HCT116 (cell line): ENCODE data around the gene NUP50. TPM values are rescaled to one million over a fixed set of nuclear protein-coding genes. Genes with fewer than 3 reads are reported as not detected.

Source experiments
- ATAC-seq: fragments of 200-7000 bp; cut with Tn5 transposase; 2 replicates; pipeline ENCODE4 v1.9.1; 2020; ENCODE audit warnings: mild to moderate bottlenecking, moderate library complexity
- BruUV-seq: library from RNA; stranded (reverse); fragments of 400-500 nt; replicated peaks from 2 replicates; lab custom pipeline; 2021; lab: Mats Ljungman, UMichigan
- CTCF ChIA-PET: fragments of 300-600 bp; sonication (Branson Sonifier 250); formaldehyde crosslinking; loops from one replicate; lab custom pipeline; 2021; ENCODE audit warnings: antibody characterized with exemption; lab: Charles Lee
- POLR2A ChIA-PET: fragments of 300-600, 350-600 bp; sonication (Branson Sonifier 250); formaldehyde crosslinking; loops from one replicate; lab custom pipeline; 2021; ENCODE audit warnings: antibody characterized with exemption; lab: Charles Lee
- RAD21 ChIA-PET, 2 experiments: fragments of 300-600 bp; sonication (Branson Sonifier 250); formaldehyde crosslinking; loops; one replicate each; lab custom pipeline; 2023; ENCODE audit warnings: low total read pairs in 2 of 2; ENCODE audit not compliant: uncharacterized antibody in 2 of 2, unreplicated experiment in 2 of 2, low non-redundant PET in 1 of 2; lab: Charles Lee
- DNase-seq: peaks from one replicate; pipeline ENCODE4 v3.0.0-alpha.2; 2010; ENCODE audit warnings: low read depth, low spot score
- H2AFZ ChIP-seq: fragments of 200-600 bp; shearing (Covaris generic), sonication (generic); 2 replicates; pipeline ENCODE4 v1.6.1; 2017; ENCODE audit warnings: low read depth, mixed run types, mixed read lengths, antibody characterized with exemption, low read length; ENCODE audit not compliant: poor library complexity, severe bottlenecking
- H3K27ac ChIP-seq: 2 replicates; pipeline ENCODE4 v1.5.1; 2012; ENCODE audit warnings: low read depth, low read length
- H3K27me3 ChIP-seq: fragments of 200-600 bp; sonication (generic); 2 replicates; pipeline ENCODE4 v1.6.1; 2016; ENCODE audit warnings: mixed run types, low read length, mixed read lengths; ENCODE audit not compliant: insufficient read depth
- H3K36me3 ChIP-seq, 2 experiments: fragments of 200-500 bp in 1 of 2; fragments of 200-600 bp in 1 of 2; sonication (Bioruptor generic) in 1 of 2; sonication (generic) in 1 of 2; 2 replicates each; pipeline versions ENCODE4 v1.5.1 to v1.6.1; 2014 to 2016; ENCODE audit warnings: low read length in 2 of 2, inconsistent platforms in 1 of 2, mixed read lengths in 1 of 2, mixed run types in 1 of 2; ENCODE audit not compliant: insufficient read depth in 2 of 2, control insufficient read depth in 1 of 2
- H3K4me1 ChIP-seq, 2 experiments: fragments of 200-600 bp in 1 of 2; sonication (generic) in 1 of 2; 2 replicates each; pipeline versions ENCODE4 v1.5.1 to v1.6.1; 2012 to 2017; ENCODE audit warnings: low read length in 2 of 2, inconsistent platforms in 1 of 2, mild to moderate bottlenecking in 1 of 2, mixed read lengths in 1 of 2, mixed run types in 1 of 2, moderate library complexity in 1 of 2; ENCODE audit not compliant: insufficient read depth in 2 of 2, control insufficient read depth in 1 of 2
- H3K4me2 ChIP-seq: fragments of 200-600 bp; sonication (generic); 2 replicates; pipeline ENCODE4 v1.6.1; 2017; ENCODE audit warnings: mixed run types, low read length, mixed read lengths
- H3K4me3 ChIP-seq, 2 experiments: fragments of 200-600 bp in 1 of 2; sonication (generic) in 1 of 2; replicated peaks in 1 of 2; 2 replicates each; pipeline ENCODE4 v1.5.1; 2011 to 2016; ENCODE audit warnings: low read length in 2 of 2, control low read depth in 1 of 2, low read depth in 1 of 2, mild to moderate bottlenecking in 1 of 2, mixed read lengths in 1 of 2, mixed run types in 1 of 2
- H3K79me2 ChIP-seq: fragments of 200-600 bp; sonication (generic); 2 replicates; pipeline ENCODE4 v1.6.1; 2017; ENCODE audit warnings: mild to moderate bottlenecking, mixed run types, low read length, moderate library complexity, mixed read lengths; ENCODE audit not compliant: insufficient read depth
- H3K9ac ChIP-seq: fragments of 200-600 bp; sonication (generic); 2 replicates; pipeline ENCODE4 v1.6.1; 2016; ENCODE audit warnings: low read length, mixed read lengths
- H3K9me2 ChIP-seq: fragments of 200-600 bp; sonication (generic), shearing (Covaris generic); 2 replicates; pipeline ENCODE4 v1.6.1; 2017; ENCODE audit warnings: mixed run types, mild to moderate bottlenecking, moderate library complexity; ENCODE audit not compliant: insufficient read depth
- H3K9me3 ChIP-seq, 2 experiments: fragments of 200-500 bp in 1 of 2; fragments of 200-600 bp in 1 of 2; sonication (Bioruptor generic) in 1 of 2; sonication (generic) in 1 of 2; 2 replicates each; pipeline ENCODE4 v1.6.1; 2014 to 2017; ENCODE audit warnings: low read length in 2 of 2, mixed read lengths in 2 of 2, inconsistent platforms in 1 of 2, low read depth in 1 of 2, mild to moderate bottlenecking in 1 of 2, mixed run types in 1 of 2, moderate library complexity in 1 of 2; ENCODE audit not compliant: control insufficient read depth in 1 of 2, insufficient read depth in 1 of 2
- H4K20me1 ChIP-seq: fragments of 200-600 bp; sonication (generic), shearing (Covaris generic); 2 replicates; pipeline ENCODE4 v1.6.1; 2017; ENCODE audit warnings: mixed run types, mild to moderate bottlenecking, moderate library complexity; ENCODE audit not compliant: insufficient read depth
- CEBPB ChIP-seq: IDR thresholded peaks from 2 replicates; pipeline ENCODE4 v1.6.1; 2012; ENCODE audit warnings: low read depth
- EZH2 ChIP-seq: fragments of 200-600 bp; sonication (generic); IDR thresholded peaks from 2 replicates; pipeline ENCODE4 v1.6.1; 2017; ENCODE audit warnings: antibody characterized with exemption, mixed run types
- EZH2phosphoT487 ChIP-seq: fragments of 200-600 bp; IDR thresholded peaks from 2 replicates; pipeline ENCODE4 v1.6.1; 2018; ENCODE audit warnings: antibody characterized with exemption, borderline replicate concordance
- MAX ChIP-seq: IDR thresholded peaks from 2 replicates; pipeline ENCODE4 v1.6.1; 2012
- POLR2A ChIP-seq: IDR thresholded peaks from 2 replicates; pipeline ENCODE4 v1.7.0; 2011; ENCODE audit warnings: borderline replicate concordance; ENCODE audit not compliant: insufficient read depth, insufficient read length; ENCODE audit errors: extremely low read depth
- RAD21 ChIP-seq: IDR thresholded peaks from 2 replicates; pipeline ENCODE4 v1.6.1; 2012; ENCODE audit warnings: low read depth, mild to moderate bottlenecking
- SIN3A ChIP-seq: IDR thresholded peaks from 2 replicates; pipeline ENCODE4 v1.6.1; 2012; ENCODE audit warnings: low read depth
- SP1 ChIP-seq: IDR thresholded peaks from 2 replicates; pipeline ENCODE4 v1.6.1; 2012; ENCODE audit warnings: low read depth
- TCF7L2 ChIP-seq: IDR thresholded peaks from 2 replicates; pipeline ENCODE4 v1.7.0; 2011; ENCODE audit warnings: borderline replicate concordance, inconsistent platforms; ENCODE audit not compliant: insufficient read depth, insufficient read length; ENCODE audit errors: extremely low read depth
- YY1 ChIP-seq: IDR thresholded peaks from 2 replicates; pipeline ENCODE4 v1.6.1; 2011; ENCODE audit warnings: low read length, low read depth, moderate library complexity, mild to moderate bottlenecking; ENCODE audit not compliant: insufficient replicate concordance; ENCODE audit errors: extremely low read depth
- ZFX ChIP-seq: fragments of 450-650 bp; IDR thresholded peaks from 2 replicates; pipeline ENCODE4 v1.6.1; 2017
- intact Hi-C: fragments of 100-400 bp; cut with micrococcal nuclease; formaldehyde crosslinking; loops from 2 replicates; pipeline ENCODE4 v1.10.0; 2022
- total RNA-seq: library from RNA; stranded (reverse); gene quantifications from one replicate; pipeline ENCODE4 v1.2.1, GENCODE V29; 2021; ENCODE audit not compliant: unreplicated experiment
- TF ChIP-seq, protein P1 (sequence below): IDR thresholded peaks from 2 replicates; pipeline ENCODE4 v1.6.1; 2012; ENCODE audit warnings: low read depth

The NUP50 gene
- total RNA-seq, 1 experiment from 2014 or later: 102 TPM

DNA sequence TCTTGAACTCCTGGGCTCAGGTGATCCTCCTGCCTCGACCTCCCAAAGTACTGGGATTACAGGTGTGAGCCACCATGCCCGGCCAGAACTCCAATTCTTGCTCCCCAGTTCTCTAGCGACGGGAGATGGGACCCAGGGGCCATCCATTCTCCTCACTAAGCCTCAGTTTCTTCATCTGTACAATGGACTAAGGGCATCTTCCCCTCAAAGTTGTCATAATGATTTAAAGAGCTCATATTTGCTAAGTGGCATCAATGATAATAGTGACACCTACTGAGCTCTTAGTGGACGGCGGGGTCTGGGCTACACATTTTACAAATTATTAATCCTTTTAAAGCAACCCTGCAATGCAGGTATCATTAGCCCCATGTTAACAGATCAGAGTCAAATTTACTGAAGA is 42.5 kb downstream of the NUP50 start:
- POLR2A ChIA-PET: no interaction called here
- TF ChIP-seq SIN3A: no peak
- no peak for TF ChIP-seq TCF7L2
- TF ChIP-seq EZH2phosphoT487: no peak
- TF ChIP-seq POLR2A: no peak
- no peak for TF ChIP-seq EZH2
- no peak for TF ChIP-seq CEBPB
- TF ChIP-seq ZFX: no peak
- TF ChIP-seq MAX: no peak
- TF ChIP-seq YY1: no peak
- TF ChIP-seq, protein P1, sequence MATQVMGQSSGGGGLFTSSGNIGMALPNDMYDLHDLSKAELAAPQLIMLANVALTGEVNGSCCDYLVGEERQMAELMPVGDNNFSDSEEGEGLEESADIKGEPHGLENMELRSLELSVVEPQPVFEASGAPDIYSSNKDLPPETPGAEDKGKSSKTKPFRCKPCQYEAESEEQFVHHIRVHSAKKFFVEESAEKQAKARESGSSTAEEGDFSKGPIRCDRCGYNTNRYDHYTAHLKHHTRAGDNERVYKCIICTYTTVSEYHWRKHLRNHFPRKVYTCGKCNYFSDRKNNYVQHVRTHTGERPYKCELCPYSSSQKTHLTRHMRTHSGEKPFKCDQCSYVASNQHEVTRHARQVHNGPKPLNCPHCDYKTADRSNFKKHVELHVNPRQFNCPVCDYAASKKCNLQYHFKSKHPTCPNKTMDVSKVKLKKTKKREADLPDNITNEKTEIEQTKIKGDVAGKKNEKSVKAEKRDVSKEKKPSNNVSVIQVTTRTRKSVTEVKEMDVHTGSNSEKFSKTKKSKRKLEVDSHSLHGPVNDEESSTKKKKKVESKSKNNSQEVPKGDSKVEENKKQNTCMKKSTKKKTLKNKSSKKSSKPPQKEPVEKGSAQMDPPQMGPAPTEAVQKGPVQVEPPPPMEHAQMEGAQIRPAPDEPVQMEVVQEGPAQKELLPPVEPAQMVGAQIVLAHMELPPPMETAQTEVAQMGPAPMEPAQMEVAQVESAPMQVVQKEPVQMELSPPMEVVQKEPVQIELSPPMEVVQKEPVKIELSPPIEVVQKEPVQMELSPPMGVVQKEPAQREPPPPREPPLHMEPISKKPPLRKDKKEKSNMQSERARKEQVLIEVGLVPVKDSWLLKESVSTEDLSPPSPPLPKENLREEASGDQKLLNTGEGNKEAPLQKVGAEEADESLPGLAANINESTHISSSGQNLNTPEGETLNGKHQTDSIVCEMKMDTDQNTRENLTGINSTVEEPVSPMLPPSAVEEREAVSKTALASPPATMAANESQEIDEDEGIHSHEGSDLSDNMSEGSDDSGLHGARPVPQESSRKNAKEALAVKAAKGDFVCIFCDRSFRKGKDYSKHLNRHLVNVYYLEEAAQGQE: no peak
- TF ChIP-seq SP1: no peak
- TF ChIP-seq RAD21: no peak; the same call in 1 of the 2 replicates
- H3K4me2 ChIP-seq: no peak overlapping the region
- intact Hi-C loops: no loop called here
- H3K4me3 ChIP-seq: no peak overlapping the region
- no TSS peak for BruUV-seq
- H3K9ac ChIP-seq: no peak overlapping the region
- ATAC-seq: no peak
- H3K79me2 ChIP-seq: no peaks in the 10 kb centered on the region
- H2AFZ ChIP-seq: no peak overlapping the region
- no peak overlapping the region for H3K27ac ChIP-seq
- RAD21 ChIA-PET: interaction anchor here in 1 of 2 experiments (0.6 kb wide), 1 partner anchor 74 kb away, joined by 3 read pairs; no protein-coding TSS in a partner anchor
- CTCF ChIA-PET: no interaction called here
- H3K4me1 ChIP-seq: no peaks in the 10 kb centered on the region
- H3K9me2 ChIP-seq: no peaks in the 10 kb centered on the region
- no peaks in the 10 kb centered on the region for H3K27me3 ChIP-seq
- H4K20me1 ChIP-seq: no peaks in the 10 kb centered on the region
- no peak for DNase-seq
- H3K36me3 ChIP-seq: peaks cover 0 to 3% of the 10 kb centered on the region in 2 experiments; a peak in 2 of 4 replicates
- H3K9me3 ChIP-seq: no peaks in the 10 kb centered on the region
